ENCODE measurements around the gene USF1.
A peak's percentile ranks its signal among the peaks of the same experiment; 100 is the strongest.

The USF1 gene

DNA sequence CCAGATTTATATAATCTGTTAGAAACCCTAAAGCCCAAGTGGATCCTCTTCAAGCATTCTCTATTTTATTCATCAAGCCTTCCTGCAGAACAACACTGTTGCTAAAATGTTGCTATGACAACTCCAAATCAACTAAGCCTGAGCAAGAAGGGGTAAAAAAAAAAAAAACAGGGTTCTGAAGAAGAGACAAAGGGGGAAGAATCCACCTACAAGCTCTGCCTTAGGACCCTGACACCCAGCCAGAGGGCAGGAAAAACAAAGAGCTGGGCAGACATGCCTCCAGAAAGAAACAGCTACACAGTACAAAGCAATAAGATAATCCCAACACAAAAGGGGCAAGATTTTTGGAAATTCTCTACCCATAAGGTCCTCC, 1.3 kb downstream of the USF1 start:
- TF ChIP-seq CEBPB (IDR thresholded peaks at IDR 0.05) (no peak), TAF1 (IDR thresholded peaks at IDR 0.05; ENCODE audit: low read depth) (no peak), EP300 (IDR thresholded peaks at IDR 0.05; ENCODE audit: borderline replicate concordance) (no peak), ZBTB7A (IDR thresholded peaks at IDR 0.05; ENCODE audit: low read depth) (no peak), YY1 (IDR thresholded peaks at IDR 0.05; ENCODE audit: low read depth) (no peak), EGR1 (IDR thresholded peaks at IDR 0.05) (no peak), TCF12 (IDR thresholded peaks at IDR 0.05; ENCODE audit: low read depth) (no peak), TEAD4 (IDR thresholded peaks at IDR 0.05) (no peak)
- TF ChIP-seq, protein P1, sequence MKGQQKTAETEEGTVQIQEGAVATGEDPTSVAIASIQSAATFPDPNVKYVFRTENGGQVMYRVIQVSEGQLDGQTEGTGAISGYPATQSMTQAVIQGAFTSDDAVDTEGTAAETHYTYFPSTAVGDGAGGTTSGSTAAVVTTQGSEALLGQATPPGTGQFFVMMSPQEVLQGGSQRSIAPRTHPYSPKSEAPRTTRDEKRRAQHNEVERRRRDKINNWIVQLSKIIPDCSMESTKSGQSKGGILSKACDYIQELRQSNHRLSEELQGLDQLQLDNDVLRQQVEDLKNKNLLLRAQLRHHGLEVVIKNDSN (IDR thresholded peaks at IDR 0.05), result no peak
- TF ChIP-seq, protein P2, sequence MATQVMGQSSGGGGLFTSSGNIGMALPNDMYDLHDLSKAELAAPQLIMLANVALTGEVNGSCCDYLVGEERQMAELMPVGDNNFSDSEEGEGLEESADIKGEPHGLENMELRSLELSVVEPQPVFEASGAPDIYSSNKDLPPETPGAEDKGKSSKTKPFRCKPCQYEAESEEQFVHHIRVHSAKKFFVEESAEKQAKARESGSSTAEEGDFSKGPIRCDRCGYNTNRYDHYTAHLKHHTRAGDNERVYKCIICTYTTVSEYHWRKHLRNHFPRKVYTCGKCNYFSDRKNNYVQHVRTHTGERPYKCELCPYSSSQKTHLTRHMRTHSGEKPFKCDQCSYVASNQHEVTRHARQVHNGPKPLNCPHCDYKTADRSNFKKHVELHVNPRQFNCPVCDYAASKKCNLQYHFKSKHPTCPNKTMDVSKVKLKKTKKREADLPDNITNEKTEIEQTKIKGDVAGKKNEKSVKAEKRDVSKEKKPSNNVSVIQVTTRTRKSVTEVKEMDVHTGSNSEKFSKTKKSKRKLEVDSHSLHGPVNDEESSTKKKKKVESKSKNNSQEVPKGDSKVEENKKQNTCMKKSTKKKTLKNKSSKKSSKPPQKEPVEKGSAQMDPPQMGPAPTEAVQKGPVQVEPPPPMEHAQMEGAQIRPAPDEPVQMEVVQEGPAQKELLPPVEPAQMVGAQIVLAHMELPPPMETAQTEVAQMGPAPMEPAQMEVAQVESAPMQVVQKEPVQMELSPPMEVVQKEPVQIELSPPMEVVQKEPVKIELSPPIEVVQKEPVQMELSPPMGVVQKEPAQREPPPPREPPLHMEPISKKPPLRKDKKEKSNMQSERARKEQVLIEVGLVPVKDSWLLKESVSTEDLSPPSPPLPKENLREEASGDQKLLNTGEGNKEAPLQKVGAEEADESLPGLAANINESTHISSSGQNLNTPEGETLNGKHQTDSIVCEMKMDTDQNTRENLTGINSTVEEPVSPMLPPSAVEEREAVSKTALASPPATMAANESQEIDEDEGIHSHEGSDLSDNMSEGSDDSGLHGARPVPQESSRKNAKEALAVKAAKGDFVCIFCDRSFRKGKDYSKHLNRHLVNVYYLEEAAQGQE (IDR thresholded peaks at IDR 0.05; ENCODE audit: low read depth), result no peak

DNA sequence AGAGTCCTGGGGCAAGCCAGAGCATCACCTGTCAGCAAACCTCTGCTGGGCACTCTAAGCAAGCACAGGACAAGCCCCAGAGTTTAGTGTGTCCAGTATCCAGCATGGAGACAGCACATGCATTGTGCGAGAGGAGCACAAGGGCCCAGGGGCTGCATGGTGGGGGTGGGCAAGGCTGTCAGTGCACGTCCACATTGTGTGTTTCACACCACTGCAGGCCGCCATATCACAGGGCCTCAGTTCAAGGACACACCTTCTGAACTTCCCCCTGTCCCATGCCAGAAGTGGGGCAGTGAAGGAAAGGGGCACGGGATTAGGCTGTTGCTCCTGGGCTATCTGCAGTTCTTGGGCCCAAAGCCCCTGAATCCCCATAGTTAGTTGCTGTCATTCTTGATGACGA, 6.2 kb downstream of the USF1 start:
- TF ChIP-seq, protein P1 (IDR thresholded peaks at IDR 0.05), result no peak
- TF ChIP-seq FOXM1 (IDR thresholded peaks at IDR 0.05; ENCODE audit: borderline replicate concordance, low read depth) (no peak), CEBPB (IDR thresholded peaks at IDR 0.05) (no peak), CREB1 (IDR thresholded peaks at IDR 0.05; ENCODE audit: low read depth) (no peak), TCF12 (IDR thresholded peaks at IDR 0.05; ENCODE audit: low read depth) (no peak), TAF1 (IDR thresholded peaks at IDR 0.05; ENCODE audit: low read depth) (no peak), EGR1 (IDR thresholded peaks at IDR 0.05) (no peak), TEAD4 (IDR thresholded peaks at IDR 0.05) (no peak)
- TF ChIP-seq, protein P3, sequence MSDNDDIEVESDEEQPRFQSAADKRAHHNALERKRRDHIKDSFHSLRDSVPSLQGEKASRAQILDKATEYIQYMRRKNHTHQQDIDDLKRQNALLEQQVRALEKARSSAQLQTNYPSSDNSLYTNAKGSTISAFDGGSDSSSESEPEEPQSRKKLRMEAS (IDR thresholded peaks at IDR 0.05), result no peak

DNA sequence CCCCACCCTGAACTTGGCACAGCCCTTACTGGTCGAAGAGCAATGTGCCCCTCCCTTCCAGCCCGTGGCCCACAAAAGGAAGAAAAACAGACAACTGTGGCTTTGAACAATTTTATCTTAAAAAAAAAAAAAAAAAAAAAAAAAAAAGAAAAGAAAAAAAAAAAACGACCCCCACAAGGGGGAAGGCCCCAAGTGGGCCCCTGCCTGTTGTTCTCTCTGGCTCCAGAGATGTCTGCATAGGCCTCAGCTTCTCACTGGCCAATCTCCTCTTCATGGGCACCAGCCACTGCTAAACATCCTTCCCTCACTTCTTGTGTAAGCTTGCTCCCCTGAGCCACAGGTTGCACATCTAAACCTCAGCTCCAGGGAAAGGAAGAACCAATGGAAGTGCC, 6.6 kb downstream of the USF1 start:
- TF ChIP-seq YY1 (IDR thresholded peaks at IDR 0.05; ENCODE audit: low read depth), result no peak
- TF ChIP-seq TAF1 (IDR thresholded peaks at IDR 0.05; ENCODE audit: low read depth), result no peak
- TF ChIP-seq, protein P1 (IDR thresholded peaks at IDR 0.05), result no peak
- TF ChIP-seq FOXM1 (IDR thresholded peaks at IDR 0.05; ENCODE audit: borderline replicate concordance, low read depth), result no peak
- TF ChIP-seq, protein P2 (IDR thresholded peaks at IDR 0.05; ENCODE audit: low read depth), result no peak
- TF ChIP-seq TCF12 (IDR thresholded peaks at IDR 0.05; ENCODE audit: low read depth), result no peak
- no peak for TF ChIP-seq NFIC (IDR thresholded peaks at IDR 0.05)
- TF ChIP-seq RAD21 (IDR thresholded peaks at IDR 0.05; ENCODE audit: low read depth), result no peak
- no peak for TF ChIP-seq TEAD4 (IDR thresholded peaks at IDR 0.05)
- no peak for TF ChIP-seq ZBTB7A (IDR thresholded peaks at IDR 0.05; ENCODE audit: low read depth)
- TF ChIP-seq EP300 (IDR thresholded peaks at IDR 0.05; ENCODE audit: borderline replicate concordance), result no peak
- TF ChIP-seq CREB1 (IDR thresholded peaks at IDR 0.05; ENCODE audit: low read depth), result no peak
- TF ChIP-seq EGR1 (IDR thresholded peaks at IDR 0.05), result no peak
- TF ChIP-seq, protein P3 (IDR thresholded peaks at IDR 0.05), result no peak

DNA sequence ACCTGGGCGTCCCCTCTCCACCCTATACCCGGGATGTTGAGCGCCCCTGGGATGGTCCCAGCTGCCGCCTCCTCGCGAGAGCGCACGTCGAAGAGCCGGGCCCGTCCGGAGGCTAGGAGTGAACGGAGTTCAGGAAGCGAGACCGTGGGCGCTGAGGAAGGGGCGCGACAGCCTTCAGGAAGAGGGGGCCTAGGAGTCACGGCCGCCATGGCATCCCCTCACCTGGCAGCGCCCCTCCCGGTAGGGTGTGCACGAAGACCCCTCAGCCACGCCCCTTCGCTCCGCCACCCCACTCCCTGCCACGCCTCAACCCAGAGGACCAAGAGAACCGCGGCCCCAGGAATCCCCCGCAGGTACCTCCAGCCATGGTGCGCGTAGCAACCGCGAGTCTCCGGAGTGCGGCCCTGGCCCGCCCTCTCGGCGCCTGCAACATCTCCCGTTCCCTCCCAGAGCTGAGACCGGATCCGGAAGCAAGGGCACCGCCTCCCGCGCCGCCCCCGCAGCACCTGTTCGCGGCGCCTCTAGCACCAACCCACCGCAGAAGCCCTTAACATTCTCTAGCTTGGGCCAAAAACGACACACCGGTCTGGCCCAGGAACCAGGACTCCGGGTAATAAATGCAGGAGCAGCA, 7.1 kb downstream of the USF1 start, which contains the start of gene TSTD1:
TSS of gene TSTD1 (minus strand) at position 442 of the 631 bp plus-strand sequence. CDS start at position 367, 75 bp downstream.
- TF ChIP-seq CREB1 (IDR thresholded peaks at IDR 0.05; ENCODE audit: low read depth), result no peak
- TF ChIP-seq ZBTB7A (IDR thresholded peaks at IDR 0.05; ENCODE audit: low read depth), result peak; percentile 27; the same call in 1 of the 2 replicates
- TF ChIP-seq, protein P3 (IDR thresholded peaks at IDR 0.05), result no peak; the same call in none of the 2 replicates
- no peak for TF ChIP-seq FOXM1 (IDR thresholded peaks at IDR 0.05; ENCODE audit: borderline replicate concordance, low read depth)
- TF ChIP-seq RAD21 (IDR thresholded peaks at IDR 0.05; ENCODE audit: low read depth), result no peak
- TF ChIP-seq NFIC (IDR thresholded peaks at IDR 0.05), result peak; percentile 21; the same call in 1 of the 2 replicates
- TF ChIP-seq, protein P2 (IDR thresholded peaks at IDR 0.05; ENCODE audit: low read depth), result no peak
- no peak for TF ChIP-seq EP300 (IDR thresholded peaks at IDR 0.05; ENCODE audit: borderline replicate concordance)
- peak; percentile 17; the same call in 1 of the 2 replicates for TF ChIP-seq CEBPB (IDR thresholded peaks at IDR 0.05)
- TF ChIP-seq, protein P1 (IDR thresholded peaks at IDR 0.05), result no peak
- peak; percentile 22; the same call in 1 of the 2 replicates for TF ChIP-seq TEAD4 (IDR thresholded peaks at IDR 0.05)
- TF ChIP-seq TCF12 (IDR thresholded peaks at IDR 0.05; ENCODE audit: low read depth), result peak; percentile 56
- TF ChIP-seq TAF1 (IDR thresholded peaks at IDR 0.05; ENCODE audit: low read depth), result peak; percentile 66
- peak; percentile 34 for TF ChIP-seq YY1 (IDR thresholded peaks at IDR 0.05; ENCODE audit: low read depth)
- peak; percentile 98 for TF ChIP-seq EGR1 (IDR thresholded peaks at IDR 0.05)
